Measurements from ENCODE around the gene CRISPLD2. TPM values are rescaled to one million over a fixed set of nuclear protein-coding genes. Genes with fewer than 3 reads are reported as not detected.
A peak's percentile ranks its signal among the peaks of the same experiment; 100 is the strongest.

The CRISPLD2 gene
- total and polyA plus RNA-seq, 12 donors = 7.9 to 48.1 (median 15.2) TPM

- no peak for TF ChIP-seq CTCF (IDR thresholded peaks at IDR 0.05)
- peak overlapping the region in 1 of 10 donors; percentile 71 for H3K27ac ChIP-seq
- 83 to 84% methylated on average over 17 of the region's 17 CpGs for WGBS, 2 donors
- no peak overlapping the region for H3K4me3 ChIP-seq
- peaks cover 0 to 5% (median 0%) of the 10 kb centered on the region in 7 donors for H3K27me3 ChIP-seq
- no peaks in the 10 kb centered on the region for H3K36me3 ChIP-seq
- peak in 1 of 8 donors; percentile 12 for ATAC-seq
- H3K9me3 ChIP-seq = no peaks in the 10 kb centered on the region
- intact Hi-C loops (cut with DNase I) = no loop called here
- peaks cover 0 to 38% (median 8%) of the 10 kb centered on the region in 9 donors for H3K4me1 ChIP-seq
- no peak for DNase-seq
Measured at GRCh38 chr16:84810518-84811273, 9.1 kb upstream of the CRISPLD2 start.

- Histone ChIP-seq H3K27me3 (peaks cover 0 to 5% (median 0%) of the 10 kb centered on the region in 7 donors), H3K4me3 (no peak overlapping the region), H3K9me3 (no peaks in the 10 kb centered on the region), H3K4me1 (peaks cover 0 to 29% (median 3%) of the 10 kb centered on the region in 9 donors), H3K27ac (peak overlapping the region in 1 of 10 donors; percentile 71), H3K36me3 (no peaks in the 10 kb centered on the region)
- ATAC-seq (no peak), DNase-seq (no peak)
- intact Hi-C loops (cut with DNase I) = no loop called here
- no peak for TF ChIP-seq CTCF (IDR thresholded peaks at IDR 0.05)
- 99 to 100% methylated on average over 2 of the region's 2 CpGs for WGBS, 2 donors
Measured at GRCh38 chr16:84811529-84811928, 8.3 kb upstream of the CRISPLD2 start.

- DNase-seq = no peak
- H3K27me3 ChIP-seq = peaks cover 0 to 5% (median 0%) of the 10 kb centered on the region in 7 donors
- 69 to 72% methylated on average over 15 of the region's 15 CpGs for WGBS, 2 donors
- peaks cover 0 to 18% (median 0%) of the 10 kb centered on the region in 9 donors for H3K4me1 ChIP-seq
- no peak for TF ChIP-seq CTCF (IDR thresholded peaks at IDR 0.05)
- no peak overlapping the region for H3K4me3 ChIP-seq
- no peak for ATAC-seq
- H3K27ac ChIP-seq = peak overlapping the region in 1 of 10 donors; percentile 14
- no peaks in the 10 kb centered on the region for H3K36me3 ChIP-seq
- H3K9me3 ChIP-seq = no peaks in the 10 kb centered on the region
- intact Hi-C loops (cut with DNase I) = no loop called here
Measured at GRCh38 chr16:84813141-84813934, 6.4 kb upstream of the CRISPLD2 start.

- intact Hi-C loops (cut with DNase I) = no loop called here
- no peak for TF ChIP-seq CTCF (IDR thresholded peaks at IDR 0.05)
- H3K9me3 ChIP-seq = no peaks in the 10 kb centered on the region
- peaks cover 0 to 24% (median 7%) of the 10 kb centered on the region in 9 donors for H3K4me1 ChIP-seq
- WGBS, 2 donors = 57% methylated on average over 7 of the region's 7 CpGs
- H3K36me3 ChIP-seq = no peaks in the 10 kb centered on the region
- H3K27me3 ChIP-seq = peaks cover 0 to 14% (median 4%) of the 10 kb centered on the region in 7 donors
- no peak overlapping the region for H3K4me3 ChIP-seq
- peak overlapping the region in 1 of 10 donors; percentile 36 for H3K27ac ChIP-seq
- no peak for ATAC-seq
- DNase-seq = peak in 1 of 2 donors; percentile 28
Measured at GRCh38 chr16:84815462-84815861, 4.3 kb upstream of the CRISPLD2 start.

All from heart right ventricle (tissue), 16 donors.